Stimulated activated CD4-positive, alpha-beta T cell treated with anti-CD3 and anti-CD28 coated beads, Interleukin-1b, Interleukin-23, amount 100 ng/mL, for 48 hours (primary cell): Measurements from ENCODE around the gene MYH10.
"Not testable (repeated sequence)": the region's sequence is repeated elsewhere in the genome, so short reads cannot be mapped to it uniquely, and the experiment has no call there.

Experiments used
- DNase-seq: peaks from one replicate; pipeline ENCODE4 v3.0.0-alpha.2; 2020

MYH10 gene

DNA sequence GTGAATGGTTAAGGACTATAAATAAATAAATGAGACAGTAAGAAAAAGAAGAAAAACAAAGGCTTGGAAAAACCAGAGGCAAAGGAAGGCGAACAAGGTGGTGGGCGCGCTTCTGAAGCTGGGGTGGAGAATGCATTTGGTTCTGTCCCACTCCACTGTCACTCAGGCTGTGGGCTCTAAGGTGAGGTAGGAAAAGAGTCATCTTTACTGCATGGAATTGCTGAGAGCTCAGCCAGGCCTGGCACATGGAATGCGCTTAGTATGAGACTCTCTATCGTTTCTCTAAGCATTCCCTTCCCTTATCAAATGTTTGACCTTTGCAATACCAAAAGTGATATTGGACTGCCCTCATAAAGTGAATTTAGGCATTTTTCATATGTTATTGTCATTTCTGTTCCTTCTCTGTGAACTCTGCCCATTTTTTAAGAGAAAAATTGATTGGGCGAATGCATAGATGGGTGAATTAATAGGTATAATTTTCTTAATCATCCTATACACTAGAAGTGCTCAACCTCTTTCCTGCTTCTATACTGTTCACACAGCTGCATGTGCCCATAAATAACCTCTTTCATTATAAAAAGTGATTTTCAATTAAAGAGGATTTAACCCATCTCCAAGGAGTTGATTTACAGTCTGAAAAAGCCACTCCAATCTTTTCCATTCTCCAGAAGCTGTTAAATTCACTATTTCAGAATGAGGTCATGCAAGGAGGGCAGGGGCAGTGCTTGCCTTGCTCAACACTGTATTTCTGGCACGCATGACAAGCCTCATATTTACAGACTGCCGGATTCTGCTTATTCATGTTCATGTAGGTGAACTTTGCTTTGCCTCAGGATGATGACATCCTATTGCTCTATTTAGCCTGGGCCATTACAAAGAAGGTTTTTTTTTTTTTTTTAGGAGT lies 87.7 kb downstream of the MYH10 start:
- DNase-seq, result no peak

DNA sequence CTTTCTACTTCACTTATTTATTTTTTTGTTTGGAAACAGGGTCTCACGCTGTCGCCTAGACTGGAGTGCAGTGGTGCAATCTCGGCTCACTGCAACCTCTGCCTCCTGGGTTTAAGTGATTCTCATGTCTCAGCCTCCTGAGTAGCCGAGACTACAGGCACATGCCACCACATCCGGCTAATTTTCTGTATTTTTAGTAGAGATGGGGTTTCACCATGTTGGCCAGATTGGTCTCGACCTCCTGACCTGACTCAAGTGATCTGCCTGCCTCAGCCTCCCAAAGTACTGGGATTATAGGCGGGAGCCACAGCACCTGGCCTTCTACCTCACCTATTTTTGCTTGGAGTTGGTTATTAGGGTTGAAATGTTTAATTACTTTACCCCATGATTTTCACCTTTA lies 90.5 kb downstream of the MYH10 start:
- DNase-seq, result not testable (repeated sequence)

DNA sequence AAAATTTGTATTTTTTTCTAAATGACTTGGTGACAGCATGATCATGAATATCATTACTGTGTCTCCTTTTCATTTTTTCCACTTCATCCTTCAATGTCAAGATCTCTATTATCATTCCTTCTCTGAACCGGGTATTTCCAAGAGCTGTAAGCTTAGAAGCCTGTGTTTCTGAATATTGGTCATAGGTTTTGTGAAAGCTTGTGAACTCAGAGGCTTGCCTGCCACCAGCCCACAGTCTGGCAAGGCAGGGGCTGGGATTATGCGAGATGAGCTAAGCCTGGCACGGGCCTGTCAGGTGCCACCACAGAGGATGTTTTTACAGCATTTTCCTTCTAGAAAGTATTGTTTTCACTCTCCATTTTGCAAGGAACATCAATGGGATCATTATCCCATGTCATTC lies 92.8 kb downstream of the MYH10 start:
- DNase-seq, result peak; percentile 15

DNA sequence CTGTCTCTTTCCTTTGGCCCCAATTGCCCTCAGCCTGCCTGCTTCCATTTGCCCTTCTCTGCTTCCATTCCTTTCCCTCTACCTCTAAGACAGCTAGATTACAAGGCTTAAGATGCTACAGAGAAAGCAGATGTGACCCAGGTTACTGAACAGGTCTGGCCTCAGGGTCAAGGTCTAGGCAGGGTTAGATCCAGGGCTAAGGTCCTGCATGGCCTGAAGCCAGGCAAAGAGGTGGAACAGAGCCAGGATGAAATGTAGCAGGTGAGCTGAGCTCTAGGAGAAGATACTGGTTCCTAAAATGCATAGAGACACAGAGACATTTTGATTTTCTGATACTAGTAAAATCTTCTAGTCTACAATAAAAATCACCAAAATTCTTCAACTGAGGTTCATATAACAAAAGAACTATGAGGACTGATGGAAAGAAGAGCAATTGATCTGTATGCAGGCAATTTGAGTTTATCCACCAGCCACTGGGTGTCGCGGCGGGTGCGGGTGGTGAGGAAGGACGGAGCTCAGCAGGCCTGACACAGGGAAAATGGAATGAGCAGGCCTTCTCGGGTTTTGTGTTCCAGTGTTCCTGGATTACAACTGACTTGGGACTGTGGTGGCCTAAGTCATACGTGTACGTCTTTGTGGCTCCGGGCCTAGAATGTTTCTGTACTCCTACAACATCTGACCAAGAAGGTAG lies 95.9 kb downstream of the MYH10 start:
- DNase-seq, result no peak

DNA sequence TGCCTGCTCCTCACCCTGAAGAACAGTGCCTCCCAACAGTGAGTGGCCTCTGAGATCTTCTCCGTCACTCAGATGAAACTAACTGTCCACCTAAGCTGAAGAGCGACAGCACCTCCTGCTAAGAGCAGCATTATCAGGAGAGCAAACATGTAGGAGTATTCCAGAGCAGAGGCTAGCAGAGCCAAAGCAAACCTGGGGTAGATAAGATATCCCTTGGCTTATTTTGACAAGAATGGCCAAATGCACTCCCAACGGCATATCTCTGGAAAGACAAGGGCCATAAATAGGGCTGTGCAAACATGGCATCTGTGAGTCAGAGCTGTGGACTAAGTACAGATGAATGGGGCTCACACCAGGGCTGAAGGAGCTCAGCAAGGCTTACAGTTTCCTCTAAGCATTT lies 98.5 kb downstream of the MYH10 start:
- no peak for DNase-seq

DNA sequence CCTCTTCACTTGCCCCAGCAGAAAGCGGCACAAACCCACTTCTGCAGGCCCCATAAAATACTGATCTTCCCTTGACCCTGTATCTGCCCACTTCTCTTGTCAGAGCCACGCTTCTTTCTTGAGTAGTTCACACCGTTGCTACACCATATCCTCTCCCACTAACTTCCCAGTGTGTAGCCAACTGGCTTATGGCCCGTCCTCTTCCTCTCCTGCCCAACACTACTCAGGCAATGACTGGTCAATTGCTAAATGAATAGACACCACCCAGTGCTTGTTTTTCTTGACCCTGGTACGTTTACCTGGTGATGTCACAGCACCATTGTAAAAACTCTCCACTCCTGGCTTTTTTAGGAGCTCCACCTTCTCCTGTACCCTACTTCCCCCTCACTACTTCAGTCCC lies 107.9 kb downstream of the MYH10 start:
- no peak for DNase-seq

DNA sequence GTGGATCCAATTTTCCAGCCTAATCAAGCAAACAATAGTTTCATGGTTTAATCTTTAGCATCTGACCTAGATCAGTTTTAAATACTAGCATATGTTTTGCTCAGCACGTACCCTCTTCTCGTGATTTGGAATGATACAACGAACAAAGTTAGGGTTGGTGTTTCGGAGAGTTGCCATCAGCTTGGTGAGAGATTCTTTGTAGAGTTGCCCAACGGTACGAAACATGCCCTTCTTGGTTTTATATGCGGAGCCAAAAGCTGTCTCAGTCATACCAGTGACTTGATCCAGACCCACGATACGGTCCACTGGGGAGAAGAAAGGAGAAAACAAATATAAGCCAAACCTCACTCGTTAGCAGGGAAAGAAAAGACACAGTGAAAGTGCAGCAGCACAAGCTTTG lies 109.5 kb downstream of the MYH10 start:
- no peak for DNase-seq

DNA sequence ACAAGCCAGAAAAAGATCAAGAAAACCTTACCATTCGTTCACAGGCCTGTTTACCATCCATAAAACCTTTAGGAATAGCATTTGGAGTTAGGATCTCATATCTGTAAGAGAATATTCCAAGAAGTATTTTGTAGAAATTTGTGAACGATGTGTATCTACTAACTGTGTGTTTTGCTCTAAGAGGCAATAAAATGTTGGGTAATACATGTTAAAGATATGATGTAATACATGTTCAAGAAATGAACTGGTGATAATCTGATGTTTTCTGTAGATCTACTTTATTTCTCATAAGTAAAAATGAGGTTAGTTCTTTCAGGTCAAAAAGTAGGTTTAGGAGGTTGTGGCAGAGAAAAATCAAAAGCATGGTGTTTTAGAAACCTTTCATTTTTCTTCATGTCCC lies 111.7 kb downstream of the MYH10 start:
- no peak for DNase-seq

DNA sequence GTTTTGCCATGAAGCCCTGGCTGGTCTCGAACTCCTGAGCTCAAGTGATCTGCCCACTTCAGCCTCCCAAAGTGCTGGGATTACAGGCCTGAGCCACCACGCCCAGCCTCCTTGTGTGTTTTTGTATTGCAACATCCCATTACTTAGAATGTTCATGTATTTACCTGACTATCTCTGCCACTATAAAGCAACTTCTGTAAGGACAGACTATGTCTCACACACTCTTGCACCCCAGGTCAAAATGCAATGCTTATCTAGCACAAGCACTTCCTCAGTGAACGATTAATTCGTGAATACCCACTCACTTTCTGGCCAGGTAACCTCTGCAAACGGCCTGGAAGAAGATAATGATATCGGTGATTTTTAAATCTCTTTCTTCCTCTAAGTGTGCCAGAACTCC lies 112.2 kb downstream of the MYH10 start:
- no peak for DNase-seq

DNA sequence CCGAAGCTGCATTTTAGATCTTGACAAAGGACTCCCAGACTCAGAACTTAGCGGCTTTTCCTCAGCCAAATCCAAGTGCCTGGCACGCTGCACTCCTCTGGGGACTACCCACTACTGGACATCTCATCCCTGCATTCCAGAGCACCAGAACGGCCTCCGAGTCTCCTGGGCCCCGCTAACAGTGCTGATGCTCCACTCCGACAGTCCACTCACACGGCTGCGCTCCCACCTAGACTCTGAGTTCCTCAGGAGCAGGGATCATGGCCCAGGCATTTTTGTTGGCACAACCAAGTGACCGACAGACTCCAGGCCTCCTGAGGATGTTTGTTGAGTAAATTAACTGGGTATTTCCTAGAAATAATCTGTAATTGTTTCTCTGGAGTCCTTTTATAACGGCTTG lies 115.7 kb downstream of the MYH10 start:
- no peak for DNase-seq

DNA sequence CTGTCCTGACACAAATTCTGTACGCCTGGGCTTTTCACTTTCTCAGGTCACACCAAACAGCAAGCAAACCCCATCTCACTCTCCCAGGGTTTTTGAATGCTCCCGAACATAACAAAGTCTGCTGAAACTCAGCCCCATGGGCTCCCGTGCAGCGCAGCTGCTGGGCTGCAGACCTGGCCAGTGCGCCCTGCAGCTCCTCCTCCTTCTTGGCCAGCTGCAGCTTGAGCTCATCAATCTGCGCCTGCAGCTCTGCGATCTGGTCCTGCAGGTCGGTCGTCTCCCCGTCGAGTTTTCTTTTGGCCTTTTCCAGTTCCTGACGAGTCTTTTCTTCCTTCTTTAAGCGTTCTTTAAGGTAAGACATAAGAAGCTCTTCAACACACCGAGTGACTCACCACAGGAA lies 124.4 kb downstream of the MYH10 start:
- DNase-seq, result no peak

DNA sequence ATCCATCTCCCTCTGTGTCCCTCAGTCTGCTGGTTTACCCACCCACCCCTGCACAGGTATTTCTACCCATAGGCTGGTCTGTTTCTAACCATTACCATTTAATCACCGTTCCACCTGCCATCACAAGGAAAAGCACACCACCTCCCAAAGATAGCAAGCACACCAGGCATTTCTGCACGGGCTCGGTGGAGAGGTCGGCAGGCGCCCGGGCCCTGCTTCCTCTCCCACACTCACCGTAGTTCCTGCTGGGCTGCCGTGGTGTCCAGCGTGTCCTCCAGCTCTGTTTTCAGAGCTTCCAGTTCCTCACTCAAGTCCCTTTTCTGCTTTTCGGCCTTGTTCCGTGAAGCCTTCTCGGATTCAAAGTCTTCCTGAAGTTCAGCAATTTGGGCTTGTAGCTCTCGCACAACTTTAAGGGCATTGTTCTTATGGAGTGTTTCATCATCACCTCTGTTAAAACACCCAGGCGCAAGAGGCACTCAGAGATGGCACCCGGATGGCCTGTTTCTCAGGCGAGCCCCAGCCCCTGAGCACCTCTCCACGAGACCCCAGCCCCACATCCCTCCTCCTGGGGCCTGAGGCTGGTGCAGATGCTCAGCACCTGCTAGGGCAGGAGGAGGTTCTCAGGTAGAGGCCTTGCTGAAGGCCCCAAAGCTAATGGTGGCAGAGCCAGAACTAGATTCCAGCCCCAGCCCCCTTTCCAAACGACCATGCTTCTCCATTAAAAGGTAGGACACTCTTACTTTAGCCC lies 125.9 kb downstream of the MYH10 start:
- DNase-seq, result no peak

DNA sequence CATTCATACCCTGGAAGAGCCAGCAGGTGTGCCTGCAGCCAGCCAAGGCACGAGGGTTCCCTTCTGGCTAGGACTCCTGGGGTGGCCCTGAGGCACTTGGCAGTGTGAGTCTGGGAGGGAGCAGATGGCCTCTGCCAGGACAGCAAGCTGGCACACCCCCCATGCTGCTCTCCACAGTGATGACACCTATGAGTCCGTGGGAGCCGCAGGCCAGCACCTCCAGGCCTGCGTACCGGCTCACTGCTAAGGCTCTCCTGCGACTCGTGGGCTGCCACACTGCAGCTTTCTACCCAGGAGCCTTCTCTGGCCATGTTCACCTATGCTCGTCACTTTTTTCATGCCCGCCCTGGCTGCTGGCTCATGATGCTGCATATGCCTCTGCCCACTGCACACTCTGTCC lies 126.7 kb downstream of the MYH10 start:
- no peak for DNase-seq

DNA sequence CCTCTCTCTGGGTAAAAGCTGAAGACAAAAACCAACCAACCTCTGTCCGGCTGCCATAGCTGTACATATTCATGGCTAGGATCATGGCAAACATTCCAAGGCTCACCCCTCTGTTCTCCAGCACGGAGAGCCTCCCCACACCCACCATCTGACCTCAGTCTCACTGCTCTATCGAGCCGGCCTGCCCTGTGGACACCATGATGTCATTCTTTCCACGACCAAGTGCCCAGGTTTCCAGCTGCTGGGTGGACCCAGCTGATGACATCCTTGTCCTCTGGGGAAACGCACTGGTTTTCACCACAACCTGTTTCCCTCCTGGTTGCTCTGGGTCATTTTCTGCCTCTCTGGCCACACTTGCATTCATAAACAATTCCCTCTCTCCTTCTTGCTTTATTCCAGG lies 127.2 kb downstream of the MYH10 start:
- no peak for DNase-seq

DNA sequence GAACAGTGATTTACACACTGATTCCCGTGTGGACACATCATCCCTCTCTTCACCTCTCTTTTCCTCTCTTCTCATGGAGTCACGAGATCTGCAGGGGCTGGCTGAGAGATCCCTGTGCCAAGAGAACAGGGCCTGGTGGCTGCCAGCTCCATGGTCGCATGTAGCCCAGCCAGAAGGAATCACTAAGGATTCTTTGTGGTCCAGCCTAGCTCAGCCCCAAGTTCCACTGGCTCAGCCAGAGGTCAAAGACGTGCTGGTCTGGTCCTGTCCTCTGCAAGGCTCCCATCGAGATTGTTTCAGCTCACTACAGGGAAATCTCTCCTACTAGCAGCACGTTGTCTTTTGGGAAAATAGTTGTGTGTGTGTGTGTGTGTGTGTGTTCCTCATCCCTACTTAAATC lies 128.4 kb downstream of the MYH10 start:
- DNase-seq, result no peak

DNA sequence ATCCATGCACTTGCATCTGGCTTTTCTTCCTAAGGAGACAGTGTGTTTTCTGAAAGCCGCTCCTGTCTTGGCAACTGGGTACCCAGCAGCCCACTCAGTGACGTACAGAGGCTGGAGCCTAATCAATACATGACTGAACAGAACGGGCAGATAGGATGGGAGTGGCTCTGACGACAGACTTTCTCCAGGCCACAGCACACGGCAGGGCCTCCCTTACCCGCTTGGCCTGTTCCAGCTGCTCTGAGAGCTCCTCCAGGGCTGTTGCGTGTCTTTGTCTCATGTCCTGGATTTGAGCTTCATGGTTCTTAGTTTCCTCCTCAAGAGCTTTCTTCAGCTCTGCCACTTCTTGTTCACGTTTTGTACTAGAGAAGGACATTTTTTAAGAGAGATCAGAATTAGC lies 129.9 kb downstream of the MYH10 start:
- no peak for DNase-seq

DNA sequence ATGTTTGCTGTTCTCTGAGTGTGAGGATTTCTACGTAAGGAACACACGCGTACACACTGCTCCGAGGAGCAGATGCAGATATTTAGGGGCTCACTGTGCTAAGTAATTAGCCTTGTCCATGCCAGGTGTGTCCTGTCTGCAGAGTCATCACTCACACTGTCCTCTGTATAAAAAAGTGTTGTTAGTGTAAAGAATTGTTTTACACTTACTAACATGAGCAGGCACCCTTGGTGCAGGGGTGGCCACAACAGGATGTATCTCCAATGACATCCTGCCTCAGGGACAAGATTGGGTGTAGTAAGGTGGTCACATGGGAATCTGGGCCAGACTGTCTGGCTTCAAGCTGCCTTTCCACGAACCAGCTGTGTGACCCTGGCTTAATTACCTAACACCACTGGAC lies 130.9 kb downstream of the MYH10 start:
- no peak for DNase-seq

DNA sequence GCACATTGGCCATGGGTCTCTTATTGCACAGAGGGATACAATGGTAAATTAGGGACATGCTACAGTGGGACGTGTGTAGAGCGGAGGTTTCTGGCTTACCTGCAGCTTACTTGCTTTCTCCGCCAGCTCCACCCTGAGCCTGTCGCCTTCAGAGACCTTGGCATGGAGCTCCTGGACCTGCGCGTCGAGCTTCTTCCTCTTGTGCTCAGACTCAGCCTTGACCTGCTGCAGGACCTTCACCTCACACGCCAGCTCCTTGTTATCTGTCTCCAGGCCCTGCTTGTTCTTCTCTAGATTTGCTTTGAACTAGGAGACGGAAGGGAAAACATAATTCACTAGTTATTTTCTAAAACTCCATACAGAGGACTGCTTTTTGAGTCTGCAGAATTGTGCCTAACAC lies 131.4 kb downstream of the MYH10 start:
- no peak for DNase-seq

DNA sequence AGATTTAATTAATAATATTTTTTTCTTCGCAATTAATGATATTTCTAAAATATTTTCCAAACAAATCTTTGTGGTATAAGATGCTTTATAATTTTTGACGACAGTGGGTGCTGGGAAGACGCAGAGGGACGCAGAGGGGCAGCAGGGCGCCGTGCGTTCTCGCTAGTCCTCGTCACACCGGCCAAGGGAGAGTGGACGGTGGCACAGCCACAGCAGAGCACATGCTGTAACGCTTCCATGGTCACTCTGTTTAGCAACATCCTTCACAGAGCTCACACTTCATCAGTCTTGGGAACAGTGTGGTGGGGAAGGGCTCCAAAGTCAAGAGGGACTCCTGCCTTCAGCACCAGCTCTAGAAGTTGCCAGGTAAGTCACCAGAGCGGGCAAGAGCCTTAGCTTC lies 134.4 kb downstream of the MYH10 start:
- no peak for DNase-seq

DNA sequence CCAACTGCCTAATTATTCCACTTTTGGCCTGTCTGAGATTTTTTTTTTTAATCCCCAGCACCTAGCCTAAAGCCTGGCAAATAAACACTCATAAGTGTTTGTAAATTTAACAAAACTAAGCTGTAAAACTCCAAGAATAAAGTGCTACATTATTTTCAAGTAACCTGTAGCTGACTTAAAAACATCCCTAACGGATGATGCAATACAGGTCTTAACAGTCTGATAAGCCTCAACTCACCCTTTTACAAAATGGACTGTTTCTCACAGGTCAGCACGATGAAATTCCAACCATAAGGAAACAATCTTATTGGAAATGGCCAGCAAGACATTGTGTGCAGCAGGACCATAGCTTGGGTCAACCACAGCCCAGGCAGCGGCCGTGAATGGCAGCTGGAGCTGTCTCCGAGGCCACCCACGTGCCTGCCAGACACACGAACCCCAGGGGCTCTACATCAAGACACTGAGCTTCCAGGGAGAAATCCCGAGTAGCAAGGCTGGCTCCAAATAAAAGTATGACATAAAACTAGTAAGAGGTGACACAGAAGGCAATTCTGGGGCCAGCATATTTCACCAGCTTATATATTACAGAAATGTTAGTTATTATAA lies 135.9 kb downstream of the MYH10 start:
- no peak for DNase-seq

DNA sequence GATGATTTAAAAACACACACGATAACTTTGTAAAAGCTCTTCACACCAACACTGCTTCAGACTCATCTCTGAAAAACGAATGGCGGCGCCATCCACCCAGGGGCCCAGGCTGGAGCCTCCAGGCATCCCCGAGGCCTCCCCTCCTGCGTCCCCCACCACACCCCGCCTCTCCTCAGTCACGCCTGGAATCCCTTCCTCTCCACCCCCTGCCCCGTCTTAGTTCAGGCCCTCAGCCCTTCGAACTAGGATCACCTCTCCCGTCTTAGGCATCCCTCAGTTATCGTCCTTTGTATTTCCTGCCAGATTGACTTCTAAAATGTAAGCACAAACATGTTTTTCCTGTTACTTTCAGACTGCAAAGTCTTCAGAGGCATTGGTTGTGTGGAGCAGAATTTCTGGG lies 136.5 kb downstream of the MYH10 start:
- DNase-seq, result no peak

DNA sequence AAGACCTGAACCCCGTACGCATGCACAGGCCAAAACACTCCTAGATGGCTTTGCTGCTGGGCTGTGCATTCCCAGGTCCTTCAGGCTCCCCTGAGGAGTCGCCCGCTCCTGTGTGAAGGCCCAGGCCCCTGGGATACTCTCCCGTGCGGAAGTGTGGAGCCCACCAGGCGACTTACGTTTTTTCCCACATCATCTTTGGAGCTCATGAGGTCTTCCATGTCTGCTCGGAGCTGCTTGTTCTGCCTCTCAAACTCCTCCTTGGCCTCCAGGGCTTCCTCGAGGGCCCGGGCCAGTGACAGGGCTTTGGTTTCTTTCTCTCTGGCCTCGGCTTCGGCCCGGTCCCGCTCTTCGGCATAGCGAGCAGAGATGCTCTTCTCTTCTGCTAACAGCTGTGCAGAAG lies 138.4 kb downstream of the MYH10 start:
- DNase-seq, result no peak

DNA sequence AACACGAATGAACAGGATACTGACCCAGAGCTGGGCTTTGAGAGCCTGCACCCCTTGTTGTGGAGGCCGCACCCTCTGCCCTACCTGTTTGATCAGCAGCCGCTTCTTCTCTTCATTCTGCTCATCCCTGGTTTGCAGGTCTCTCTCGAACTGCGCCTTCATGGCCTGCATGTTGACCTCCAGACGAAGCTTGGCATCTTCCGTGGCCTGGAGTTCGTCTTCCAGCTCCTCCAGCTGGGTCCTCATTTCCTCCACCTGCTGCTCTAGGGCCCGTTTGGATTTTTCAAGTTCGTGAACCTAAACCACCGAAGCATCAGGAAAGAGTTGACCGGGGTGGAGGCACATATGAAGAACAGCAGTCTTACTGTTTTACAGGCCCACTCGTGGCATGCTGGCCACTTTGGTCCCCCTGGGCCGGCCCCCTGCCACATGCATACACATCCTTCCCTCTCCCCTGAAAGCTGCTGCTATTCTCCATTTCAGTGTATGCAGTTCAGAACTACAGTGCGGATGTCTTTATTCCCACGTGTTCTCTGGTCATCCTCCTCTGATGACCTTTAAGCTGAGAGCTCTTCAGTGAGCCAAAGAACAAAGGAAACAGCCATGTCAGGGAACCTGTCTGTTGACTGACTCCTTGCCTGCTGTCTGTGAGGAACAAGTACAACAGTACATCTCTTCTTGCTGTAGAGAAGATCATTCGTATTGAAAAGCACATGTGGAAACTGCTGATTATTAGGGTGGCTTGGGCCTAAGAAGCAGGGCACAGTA lies 140.1 kb downstream of the MYH10 start:
- no peak for DNase-seq
